ENCODE results near the gene TBXA2R.

The TBXA2R gene

DNA sequence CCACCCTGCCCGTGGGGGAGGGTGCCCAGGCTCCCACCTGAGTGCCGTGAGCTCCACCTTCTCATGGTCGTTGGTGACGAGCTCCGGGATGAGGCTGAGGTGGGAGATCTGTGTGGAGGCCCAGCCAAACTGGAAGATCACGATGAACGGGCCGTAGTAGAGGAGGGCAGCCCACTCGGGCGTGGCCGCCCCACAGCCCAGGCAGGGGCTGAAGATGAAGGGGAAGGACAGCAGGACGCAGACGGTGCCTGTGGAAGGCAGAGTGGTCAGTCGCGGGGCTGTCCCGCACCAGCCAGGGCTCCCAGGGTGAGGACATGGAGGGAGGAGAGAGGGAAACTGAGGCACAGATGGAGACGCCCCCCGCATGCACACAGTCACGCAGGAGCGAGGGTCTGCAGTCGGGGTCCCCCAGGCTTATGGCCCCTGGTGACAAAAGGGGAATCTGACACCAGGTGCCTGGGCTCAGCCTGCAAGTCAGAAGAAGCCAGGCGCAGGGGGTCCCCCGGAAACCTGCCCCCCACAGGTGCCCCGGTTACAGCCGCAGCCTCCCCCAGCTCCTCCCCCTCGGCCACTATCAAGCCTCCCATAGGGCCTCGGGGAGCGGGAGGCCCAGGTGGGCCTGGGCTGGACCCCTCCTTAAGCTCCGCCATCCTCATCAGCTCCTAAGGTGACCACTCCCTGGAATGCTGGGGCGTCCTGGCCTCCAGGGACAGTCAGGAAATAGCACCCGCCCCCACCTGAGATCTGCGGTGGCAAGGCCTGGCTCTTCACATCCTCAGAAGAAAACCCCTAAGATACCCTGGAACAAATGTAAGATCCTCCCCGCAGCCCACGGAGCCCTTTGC is 55.5 kb downstream of the TBXA2R start:
- no peak for DNase-seq

DNA sequence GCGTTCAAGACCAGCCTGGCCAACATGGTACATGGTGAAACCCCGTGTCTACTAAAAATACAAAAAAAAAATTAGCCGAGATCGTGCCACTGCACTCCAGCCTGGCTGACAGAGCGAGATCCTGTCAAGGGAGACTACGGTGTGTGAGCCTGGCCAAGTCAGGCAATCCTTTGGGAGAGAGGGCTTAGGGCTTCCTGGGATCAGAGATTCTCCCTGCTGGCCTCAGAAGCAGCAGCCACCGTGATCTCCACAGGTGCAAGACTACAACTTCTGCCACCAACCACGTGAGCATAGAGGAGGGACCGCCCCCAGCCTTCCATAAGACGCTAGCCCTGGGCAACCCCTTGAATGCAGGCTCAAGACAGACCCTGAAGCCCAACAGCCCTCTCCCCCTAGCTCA is 56.9 kb downstream of the TBXA2R start:
- DNase-seq = no peak

DNA sequence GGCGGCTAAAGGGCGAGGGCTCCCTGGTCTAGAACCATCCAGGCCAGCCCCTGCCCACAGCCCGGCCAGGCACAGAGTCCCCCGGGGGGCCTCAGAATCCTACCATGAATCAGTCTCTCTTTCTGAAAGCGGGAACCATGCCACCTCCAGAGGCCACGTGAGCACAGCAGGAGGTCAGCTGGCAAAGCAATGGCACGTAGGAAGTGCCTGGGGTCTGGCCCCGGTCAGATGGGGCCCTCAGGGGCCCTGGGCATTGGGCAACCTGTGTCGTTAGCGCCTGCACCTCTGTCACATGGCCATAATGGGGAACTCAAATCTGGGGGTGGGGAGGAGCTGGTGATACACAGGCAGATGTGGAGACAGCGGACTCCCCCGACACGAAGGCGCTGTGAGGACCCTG is 58.1 kb downstream of the TBXA2R start:
- no peak for DNase-seq

DNA sequence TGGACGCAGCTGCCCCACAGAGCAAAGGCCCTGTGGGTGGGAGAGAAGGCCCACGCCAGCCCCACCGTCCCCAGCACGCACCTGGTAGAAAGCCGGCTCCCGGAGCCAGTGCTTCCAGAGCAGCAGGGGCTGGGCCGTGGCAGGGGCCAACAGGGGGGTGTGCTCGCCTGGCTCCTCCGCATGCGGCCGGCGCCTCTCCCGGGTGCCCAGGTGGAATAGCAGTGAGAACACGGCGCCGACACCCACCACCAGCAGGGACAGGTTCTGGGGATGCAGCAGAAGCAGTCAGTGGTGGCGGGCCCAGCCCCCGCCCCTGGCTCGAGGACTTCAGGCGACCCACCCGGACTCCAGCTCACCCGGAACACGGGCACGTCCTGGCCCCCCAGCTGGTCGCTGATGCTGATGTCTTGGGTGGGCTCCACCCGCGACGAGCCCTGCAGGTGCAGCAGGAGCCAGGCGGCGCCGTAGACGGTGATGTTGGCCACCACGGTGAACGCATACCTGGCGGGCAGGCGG is 58.9 kb downstream of the TBXA2R start:
- no peak for DNase-seq

DNA sequence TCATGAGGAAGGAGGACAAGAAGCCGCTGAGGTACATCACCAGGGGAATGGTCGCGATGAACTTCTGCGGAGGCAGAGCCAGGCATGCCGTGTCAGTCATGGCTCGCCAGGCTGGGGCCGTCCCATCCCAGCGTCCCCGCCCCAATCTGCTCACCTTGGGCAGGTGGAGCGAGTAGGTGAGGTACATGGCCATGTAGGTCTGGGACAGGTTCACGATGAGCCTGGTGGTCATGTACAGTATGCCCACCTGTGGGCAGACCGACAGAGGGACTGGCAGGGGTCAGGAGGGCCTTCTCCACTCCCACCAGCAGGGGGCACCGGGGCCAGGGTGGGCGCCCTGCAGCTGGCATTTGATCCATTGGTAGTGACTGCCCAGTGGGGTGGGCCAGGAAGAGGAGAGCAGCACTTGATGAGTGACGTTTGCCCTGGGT is 59.4 kb downstream of the TBXA2R start:
- no peak for DNase-seq

DNA sequence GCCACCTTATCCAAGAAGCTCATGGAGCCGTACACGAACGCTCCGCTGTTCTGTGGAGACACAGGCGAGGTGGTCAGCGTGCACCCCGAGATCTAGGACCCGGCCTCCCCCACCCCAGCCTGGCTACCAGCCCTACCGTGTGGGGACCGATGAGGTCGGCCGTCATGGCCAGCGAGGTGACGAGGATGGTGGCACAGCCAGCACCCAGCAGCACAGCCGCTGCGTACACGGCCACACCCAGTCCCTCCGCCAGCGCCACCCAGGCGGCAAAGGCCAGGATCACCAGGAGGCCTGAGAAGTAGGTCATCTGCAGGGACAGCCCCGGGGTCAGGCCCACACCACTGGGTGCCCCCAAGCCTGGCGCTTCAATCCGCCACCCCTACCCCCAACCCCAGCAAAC is 60.6 kb downstream of the TBXA2R start:
- DNase-seq = no peak

DNA sequence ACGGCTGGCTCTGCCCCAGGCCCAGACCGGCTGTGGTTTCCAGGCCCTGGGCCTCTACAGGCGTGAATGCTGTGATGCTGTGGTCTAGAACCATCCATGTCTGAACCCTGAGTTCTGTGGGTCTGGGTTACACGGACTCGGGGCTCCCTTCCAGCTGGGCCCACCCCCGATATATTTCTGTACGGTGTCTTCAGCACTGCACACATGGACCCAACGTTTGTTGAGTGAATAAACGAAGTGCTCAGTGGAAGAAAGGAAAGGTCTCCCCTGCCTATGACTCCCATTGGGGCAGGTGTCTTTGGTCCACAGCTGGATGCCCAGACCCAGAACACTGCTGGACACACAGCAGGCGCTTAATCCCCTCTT is 61.0 kb downstream of the TBXA2R start:
- no peak for DNase-seq

DNA sequence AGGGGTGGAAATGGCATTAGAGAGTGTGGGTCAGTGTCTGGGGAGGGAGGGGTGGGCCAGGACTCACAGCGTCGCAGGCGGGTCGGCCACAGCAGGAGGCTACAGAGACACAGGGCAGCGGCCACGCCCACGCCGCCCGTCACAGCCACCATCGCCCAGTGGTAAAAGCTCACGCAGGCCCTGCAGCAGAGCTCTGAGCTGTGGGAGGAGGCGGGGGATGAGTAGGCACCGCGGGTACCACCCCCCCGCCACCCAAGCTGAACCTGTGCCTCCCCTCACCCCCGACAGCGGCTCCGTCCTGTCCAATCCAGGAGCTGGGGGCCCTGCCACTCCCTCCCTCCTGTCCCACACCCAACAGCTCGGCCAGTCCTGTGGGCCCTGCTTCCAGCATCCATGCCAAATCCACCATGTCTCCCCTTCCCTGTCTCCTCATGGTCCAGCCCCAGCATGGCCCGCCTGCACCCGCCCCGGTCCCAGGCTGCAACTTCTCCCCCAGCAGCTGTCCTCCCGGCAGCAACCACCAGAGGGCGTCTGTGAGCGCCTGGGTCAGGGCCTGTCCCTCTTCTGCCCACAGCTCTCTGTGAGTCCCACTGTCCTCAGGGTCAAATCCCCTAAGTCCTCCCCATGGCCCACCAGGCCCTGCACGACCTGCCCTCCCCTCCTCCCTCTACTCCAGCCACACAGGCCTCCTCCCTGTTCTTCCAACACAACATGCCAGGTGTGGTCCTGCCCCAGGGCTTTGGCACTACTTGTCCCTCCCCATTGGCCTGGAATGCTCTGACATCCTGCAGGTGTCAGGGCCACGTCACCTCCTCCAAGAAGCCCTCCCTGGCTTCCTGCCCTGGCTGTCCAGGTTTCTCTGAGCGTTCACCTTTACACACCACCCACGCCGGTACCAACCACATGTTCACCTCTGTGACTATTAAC is 61.7 kb downstream of the TBXA2R start:
- DNase-seq = peak; percentile 38

Data from fibroblast of skin of right quadriceps (primary cell).